ENCODE data around the gene GPC5. TPM values are rescaled to one million over a fixed set of nuclear protein-coding genes. Genes with fewer than 3 reads are reported as not detected.

GPC5 gene
- total and polyA plus RNA-seq, 2 of the 13 experiments (the other 11 are each of a cell fraction or from before 2014, with no cell fraction given): 0.02 to 0.07 TPM

DNA sequence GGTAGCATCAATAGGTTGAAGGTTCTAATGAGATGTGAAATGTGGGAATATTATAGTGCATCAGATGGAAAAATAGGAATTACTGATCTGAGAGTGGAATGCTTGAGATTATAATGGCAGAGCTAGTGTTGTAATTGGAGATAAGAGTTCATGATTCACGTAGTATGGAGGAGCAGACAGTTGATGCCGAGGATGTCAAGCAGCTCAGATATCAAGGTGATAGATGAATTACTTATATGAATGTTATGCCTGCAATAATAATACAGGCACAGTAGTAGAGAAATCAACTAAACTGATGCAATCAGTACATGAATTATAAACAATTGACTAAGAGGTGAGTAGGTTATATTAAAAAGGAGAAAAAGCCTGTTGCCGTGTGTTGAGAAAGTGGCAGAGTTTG, 1035.0 kb downstream of the GPC5 start:
- in situ Hi-C loops (cut with HindIII; ENCODE audit: extremely low pct_ligation_motif_present, low pct_unique_long_range_greater_than_20kb) (no loop called here), intact Hi-C loops (cut with micrococcal nuclease; ENCODE audit: unreplicated experiment) (no loop called here)
- no peak overlapping the region for H3K4me3 ChIP-seq (replicated peaks in 1 of 3; ENCODE audit: insufficient read depth in 1 of 3, low read depth in 2 of 3, low read length in 3 of 3)
- H3K9me3 ChIP-seq (ENCODE audit: low read length): no peaks in the 10 kb centered on the region
- no peaks in the 10 kb centered on the region for H3K27me3 ChIP-seq (ENCODE audit: control insufficient read depth in 1 of 2, insufficient read depth in 2 of 2, low read length in 2 of 2)
- ChIA-PET POLR2A (no interaction called here), CTCF (ENCODE audit: low intra/inter-chr PET ratio, low total read pairs) (no interaction called here)
- no peak overlapping the region for H2AFZ ChIP-seq (ENCODE audit: low read length)
- no peaks in the 10 kb centered on the region for H4K20me1 ChIP-seq (ENCODE audit: insufficient read depth, low read length)
- DNase-seq (ENCODE audit: low spot score) (no peak), ATAC-seq (no peak), FAIRE-seq (no peak)
- H3K4me2 ChIP-seq (ENCODE audit: low read depth, low read length): no peak overlapping the region
- H3K79me2 ChIP-seq (ENCODE audit: insufficient read depth, low read length): no peaks in the 10 kb centered on the region
- no peak overlapping the region for H3K9ac ChIP-seq (ENCODE audit: insufficient read depth, low read depth, low read length)
- no peak overlapping the region for H3K27ac ChIP-seq (ENCODE audit: extremely low read length, insufficient read depth, low read length)
- 22% methylated on average over 3 of the region's 3 CpGs for WGBS (ENCODE audit: low lambda C conversion rate)
- H3K4me1 ChIP-seq (ENCODE audit: insufficient read depth, low read length): no peaks in the 10 kb centered on the region
- H3K36me3 ChIP-seq (replicated peaks in 1 of 2; ENCODE audit: control insufficient read depth in 1 of 2, insufficient read depth in 2 of 2, low read length in 2 of 2): no peaks in the 10 kb centered on the region
- no TSS peak for BruUV-seq (replicated peaks)
- TF ChIP-seq ZMYM3 (CRISPR knock-in tag; IDR thresholded peaks at IDR 0.05): no peak
- TF ChIP-seq TEAD3 (CRISPR knock-in tag; optimal IDR thresholded peaks at IDR 0.05; ENCODE audit: borderline replicate concordance): no peak
- TF ChIP-seq, protein P1, sequence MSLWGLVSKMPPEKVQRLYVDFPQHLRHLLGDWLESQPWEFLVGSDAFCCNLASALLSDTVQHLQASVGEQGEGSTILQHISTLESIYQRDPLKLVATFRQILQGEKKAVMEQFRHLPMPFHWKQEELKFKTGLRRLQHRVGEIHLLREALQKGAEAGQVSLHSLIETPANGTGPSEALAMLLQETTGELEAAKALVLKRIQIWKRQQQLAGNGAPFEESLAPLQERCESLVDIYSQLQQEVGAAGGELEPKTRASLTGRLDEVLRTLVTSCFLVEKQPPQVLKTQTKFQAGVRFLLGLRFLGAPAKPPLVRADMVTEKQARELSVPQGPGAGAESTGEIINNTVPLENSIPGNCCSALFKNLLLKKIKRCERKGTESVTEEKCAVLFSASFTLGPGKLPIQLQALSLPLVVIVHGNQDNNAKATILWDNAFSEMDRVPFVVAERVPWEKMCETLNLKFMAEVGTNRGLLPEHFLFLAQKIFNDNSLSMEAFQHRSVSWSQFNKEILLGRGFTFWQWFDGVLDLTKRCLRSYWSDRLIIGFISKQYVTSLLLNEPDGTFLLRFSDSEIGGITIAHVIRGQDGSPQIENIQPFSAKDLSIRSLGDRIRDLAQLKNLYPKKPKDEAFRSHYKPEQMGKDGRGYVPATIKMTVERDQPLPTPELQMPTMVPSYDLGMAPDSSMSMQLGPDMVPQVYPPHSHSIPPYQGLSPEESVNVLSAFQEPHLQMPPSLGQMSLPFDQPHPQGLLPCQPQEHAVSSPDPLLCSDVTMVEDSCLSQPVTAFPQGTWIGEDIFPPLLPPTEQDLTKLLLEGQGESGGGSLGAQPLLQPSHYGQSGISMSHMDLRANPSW (CRISPR knock-in tag; IDR thresholded peaks at IDR 0.05; ENCODE audit: borderline replicate concordance): no peak
- no peak for TF ChIP-seq ZNF484 (CRISPR knock-in tag; IDR thresholded peaks at IDR 0.05; ENCODE audit: borderline replicate concordance, low read depth)
- no peak for TF ChIP-seq NKX3-1 (CRISPR knock-in tag; IDR thresholded peaks at IDR 0.05)
- TF ChIP-seq SETDB1 (CRISPR knock-in tag; IDR thresholded peaks at IDR 0.05; ENCODE audit: borderline replicate concordance): no peak
- TF ChIP-seq HIC2 (CRISPR knock-in tag; IDR thresholded peaks at IDR 0.05; ENCODE audit: low read depth): no peak
- TF ChIP-seq THAP11 (CRISPR knock-in tag; IDR thresholded peaks at IDR 0.05): no peak
- TF ChIP-seq U2AF1 (optimal IDR thresholded peaks at IDR 0.05; ENCODE audit: low read depth, low read length): no peak
- TF ChIP-seq ZNF629 (CRISPR knock-in tag; conservative IDR thresholded peaks at IDR 0.05): no peak
- no peak for TF ChIP-seq ATAD3A (CRISPR knock-in tag; IDR thresholded peaks at IDR 0.05)
- no peak for TF ChIP-seq ZNF646 (CRISPR knock-in tag; IDR thresholded peaks at IDR 0.05)
- TF ChIP-seq E2F1 (CRISPR knock-in tag; IDR thresholded peaks at IDR 0.05): no peak

All from HepG2 (cell line).